ENCODE data around the gene FAM20A.
A peak's percentile ranks its signal among the peaks of the same experiment; 100 is the strongest.

FAM20A gene

DNA sequence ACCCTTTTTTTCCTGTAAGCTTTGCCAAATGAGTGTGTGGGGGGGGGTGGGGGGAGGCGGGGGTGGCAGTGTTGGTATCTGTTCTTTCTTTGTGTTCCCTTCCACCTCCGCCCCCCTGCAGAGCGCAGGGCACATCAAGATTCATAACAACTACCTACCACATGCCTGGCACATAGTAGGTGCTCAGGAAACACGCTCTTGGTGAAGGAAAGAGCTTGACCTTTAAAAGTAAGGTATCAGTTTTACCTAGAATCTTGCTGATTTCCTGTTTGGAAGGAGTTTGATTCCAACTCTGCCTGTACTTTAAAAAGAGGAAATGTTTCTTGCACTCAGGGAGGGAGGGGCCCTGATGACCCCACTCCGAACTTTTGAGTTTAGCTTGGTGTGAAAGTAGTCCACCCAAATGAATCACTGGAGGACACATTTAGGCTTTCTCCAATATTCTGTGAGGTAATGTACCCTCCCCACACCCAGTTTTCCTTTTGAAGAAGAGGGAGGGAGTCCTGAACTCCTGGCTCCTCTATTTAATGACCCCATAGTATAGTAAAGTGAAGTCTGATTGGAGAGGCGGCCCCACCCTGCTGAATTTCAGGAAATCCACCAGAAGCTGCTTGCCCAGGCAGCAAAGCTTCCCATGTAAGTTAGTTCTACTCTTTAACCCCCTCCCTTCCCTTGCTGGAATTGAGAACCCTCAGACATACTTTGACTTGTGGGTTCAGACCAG lies 560 bp upstream of the FAM20A start:
- no peak for DNase-seq (ENCODE audit: insufficient read length, low spot score)
- FAIRE-seq: no peak
- TF ChIP-seq, protein P1, sequence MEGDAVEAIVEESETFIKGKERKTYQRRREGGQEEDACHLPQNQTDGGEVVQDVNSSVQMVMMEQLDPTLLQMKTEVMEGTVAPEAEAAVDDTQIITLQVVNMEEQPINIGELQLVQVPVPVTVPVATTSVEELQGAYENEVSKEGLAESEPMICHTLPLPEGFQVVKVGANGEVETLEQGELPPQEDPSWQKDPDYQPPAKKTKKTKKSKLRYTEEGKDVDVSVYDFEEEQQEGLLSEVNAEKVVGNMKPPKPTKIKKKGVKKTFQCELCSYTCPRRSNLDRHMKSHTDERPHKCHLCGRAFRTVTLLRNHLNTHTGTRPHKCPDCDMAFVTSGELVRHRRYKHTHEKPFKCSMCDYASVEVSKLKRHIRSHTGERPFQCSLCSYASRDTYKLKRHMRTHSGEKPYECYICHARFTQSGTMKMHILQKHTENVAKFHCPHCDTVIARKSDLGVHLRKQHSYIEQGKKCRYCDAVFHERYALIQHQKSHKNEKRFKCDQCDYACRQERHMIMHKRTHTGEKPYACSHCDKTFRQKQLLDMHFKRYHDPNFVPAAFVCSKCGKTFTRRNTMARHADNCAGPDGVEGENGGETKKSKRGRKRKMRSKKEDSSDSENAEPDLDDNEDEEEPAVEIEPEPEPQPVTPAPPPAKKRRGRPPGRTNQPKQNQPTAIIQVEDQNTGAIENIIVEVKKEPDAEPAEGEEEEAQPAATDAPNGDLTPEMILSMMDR (IDR thresholded peaks at IDR 0.05; ENCODE audit: insufficient read depth, missing control alignments): no peak

GRCh38 chr17:68600067-68600930 lies 868 bp downstream of the FAM20A start:
- no peak for DNase-seq (ENCODE audit: insufficient read length, low spot score)
- TF ChIP-seq, protein P1 (IDR thresholded peaks at IDR 0.05; ENCODE audit: insufficient read depth, missing control alignments): peak; percentile 16
- FAIRE-seq: no peak

GRCh38 chr17:68599552-68600066 lies 1.6 kb downstream of the FAM20A start:
- TF ChIP-seq, protein P1 (IDR thresholded peaks at IDR 0.05; ENCODE audit: insufficient read depth, missing control alignments): no peak
- FAIRE-seq (no peak), DNase-seq (ENCODE audit: insufficient read length, low spot score) (no peak)

GRCh38 chr17:68599091-68599490 lies 2.1 kb downstream of the FAM20A start:
- TF ChIP-seq, protein P1 (IDR thresholded peaks at IDR 0.05; ENCODE audit: insufficient read depth, missing control alignments): no peak
- DNase-seq (ENCODE audit: insufficient read length, low spot score) (no peak), FAIRE-seq (no peak)

DNA sequence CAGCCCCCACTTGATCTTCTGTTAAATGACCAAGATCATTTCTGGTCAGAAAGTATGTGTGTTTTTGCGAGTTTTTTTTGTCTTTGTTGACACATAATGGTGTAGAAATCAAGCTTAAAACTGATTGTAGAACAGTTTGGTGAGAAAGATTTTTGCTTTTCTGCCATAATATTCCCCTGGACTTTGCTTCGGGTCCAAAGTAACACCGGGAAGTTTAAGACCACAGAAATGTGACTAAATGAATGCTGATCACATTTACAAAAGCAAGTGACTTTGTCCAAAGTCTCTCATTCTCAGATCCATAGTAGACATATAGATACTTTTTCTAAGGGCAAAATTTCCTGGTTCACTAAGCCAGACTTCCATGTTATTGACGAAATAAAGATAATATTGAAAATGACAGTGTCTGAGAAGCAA lies 2.6 kb downstream of the FAM20A start:
- no peak for DNase-seq (ENCODE audit: insufficient read length, low spot score)
- FAIRE-seq: no peak
- TF ChIP-seq, protein P1 (IDR thresholded peaks at IDR 0.05; ENCODE audit: insufficient read depth, missing control alignments): no peak

DNA sequence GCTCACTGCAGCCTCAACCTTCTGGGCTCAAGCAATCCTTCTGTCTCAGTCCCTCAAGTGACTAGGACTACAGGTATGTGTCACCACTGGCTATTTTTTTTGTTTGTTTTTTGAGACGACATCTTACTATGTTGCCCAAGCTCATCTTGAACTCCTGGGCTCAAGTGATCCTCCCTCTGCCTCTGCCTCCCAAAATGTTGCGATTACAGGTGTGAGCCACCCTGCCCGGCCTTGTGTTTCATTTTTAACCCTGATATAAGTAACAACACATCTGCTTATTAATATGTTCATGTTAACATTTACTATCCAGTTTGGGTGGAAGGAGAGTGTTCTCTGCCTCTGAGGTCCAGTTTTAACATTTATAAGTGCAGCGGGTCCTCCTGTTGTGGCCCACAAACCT lies 3.1 kb downstream of the FAM20A start:
- DNase-seq (ENCODE audit: insufficient read length, low spot score) (no peak), FAIRE-seq (no peak)
- TF ChIP-seq, protein P1 (IDR thresholded peaks at IDR 0.05; ENCODE audit: insufficient read depth, missing control alignments): no peak

Data from D721Med (cell line).